ENCODE results near the gene ISG15. TPM values are rescaled to one million over a fixed set of nuclear protein-coding genes. Genes with fewer than 3 reads are reported as not detected.

ISG15 gene
- total and polyA plus RNA-seq, 9 of the 15 experiments (the other 6 are each of a cell fraction or from before 2014, with no cell fraction given): 0.40 to 58.3 (median 12.2) TPM

- TF ChIP-seq ZNF23 (CRISPR knock-in tag; IDR thresholded peaks at IDR 0.05): no peak
- no peak for TF ChIP-seq SNIP1 (IDR thresholded peaks at IDR 0.05; ENCODE audit: low read depth)
- peak; percentile 87 for TF ChIP-seq L3MBTL2 (IDR thresholded peaks at IDR 0.05)
- TF ChIP-seq ATF1 (CRISPR knock-in tag; IDR thresholded peaks at IDR 0.05): no peak
- peak; percentile 60 for TF ChIP-seq ATF1 (tag; IDR thresholded peaks at IDR 0.05)
- 0 out of 2 replicates have a peak, but pooled peaks have one; percentile 28 for TF ChIP-seq CEBPG (CRISPR knock-in tag; IDR thresholded peaks at IDR 0.05)
- TF ChIP-seq CEBPG (tag; conservative IDR thresholded peaks at IDR 0.05 in 1 of 2, IDR thresholded peaks at IDR 0.05 in 1 of 2): no peak
- peak; percentile 69; the same call in 1 of the 2 replicates for TF ChIP-seq ZBTB9 (CRISPR knock-in tag; IDR thresholded peaks at IDR 0.05)
- no peak for TF ChIP-seq MEF2A (IDR thresholded peaks at IDR 0.05; ENCODE audit: control insufficient read depth, low read depth, low read length)
- TF ChIP-seq ZNF121 (CRISPR knock-in tag; conservative IDR thresholded peaks at IDR 0.05): no peak
- TF ChIP-seq BRF1 (IDR thresholded peaks at IDR 0.05; ENCODE audit: borderline replicate concordance, extremely low read depth, insufficient read length): no peak
- no peak for TF ChIP-seq RBM17 (IDR thresholded peaks at IDR 0.05; ENCODE audit: borderline replicate concordance, low read depth, low read length)
- TF ChIP-seq DIDO1 (tag; IDR thresholded peaks at IDR 0.05; ENCODE audit: low read depth): no peak
- TF ChIP-seq MTA2 (IDR thresholded peaks at IDR 0.05; ENCODE audit: low read depth): no peak
- no peak for TF ChIP-seq GTF2A2 (tag; IDR thresholded peaks at IDR 0.05)
- no peak for TF ChIP-seq ELK1 (CRISPR knock-in tag; IDR thresholded peaks at IDR 0.05)
- TF ChIP-seq JUN (IDR thresholded peaks at IDR 0.05; ENCODE audit: borderline replicate concordance, low read depth, low read length): 0 out of 2 replicates have a peak, but pooled peaks have one; percentile 16
- no peak for TF ChIP-seq JUN (CRISPR knock-in tag; IDR thresholded peaks at IDR 0.05; ENCODE audit: borderline replicate concordance)
- TF ChIP-seq COPS2 (conservative IDR thresholded peaks at IDR 0.05): no peak
- TF ChIP-seq CTCF (IDR thresholded peaks at IDR 0.05 in 2 of 3, conservative IDR thresholded peaks at IDR 0.05 in 1 of 3; ENCODE audit: insufficient read depth in 2 of 3, low read depth in 1 of 3, low read length in 3 of 3): no peak
- no peak for TF ChIP-seq U2AF2 (optimal IDR thresholded peaks at IDR 0.05; ENCODE audit: low read depth, low read length)
- TF ChIP-seq ZNF217 (CRISPR knock-in tag; IDR thresholded peaks at IDR 0.05): no peak
- no peak for TF ChIP-seq MEIS2 (IDR thresholded peaks at IDR 0.05; ENCODE audit: partially characterized antibody)
- TF ChIP-seq ZNF511 (CRISPR knock-in tag; IDR thresholded peaks at IDR 0.05): 0 out of 2 replicates have a peak, but pooled peaks have one; percentile 39
These were observed 46.5 kb upstream of the ISG15 start (continued) for GRCh38 chr1:966704-967300.
